ENCODE measurements around the gene LAMB4. TPM values are rescaled to one million over a fixed set of nuclear protein-coding genes. Genes with fewer than 3 reads are reported as not detected.

Gene LAMB4
- total RNA-seq, 2 donors from 2014 or later: not detected

GRCh38 chr7:107973861-107974260 lies 156.3 kb downstream of the LAMB4 start:
- no peak for ATAC-seq (replicated peaks in 1 of 2)
- H3K4me3 Mint-ChIP-seq: no peak overlapping the region
- no peaks in the 10 kb centered on the region for H3K4me1 Mint-ChIP-seq (ENCODE audit: low read depth)
- H3K9me3 Mint-ChIP-seq: no peaks in the 10 kb centered on the region
- DNase-seq: no peak
- H3K27me3 Mint-ChIP-seq (ENCODE audit: low read depth): peaks cover 10% of the 10 kb centered on the region
- H3K36me3 Mint-ChIP-seq (ENCODE audit: insufficient read depth in 2 of 2): no peaks in the 10 kb centered on the region
- no peak overlapping the region for H3K27ac Mint-ChIP-seq

Other genes starting within 250 kb of the LAMB4 start
- 100 to 1,000 TPM; 104 to 105 TPM for gene DLD, start 239.2 kb downstream of the LAMB4 start, total RNA-seq
- gene LAMB1, start 127.2 kb downstream of the LAMB4 start, total RNA-seq: under 1 TPM in 1 of 2 donors, not detected in 1; 0.10 TPM